Peyer's patch (tissue), 4 donors: ENCODE data around the gene GDF11. TPM values are rescaled to one million over a fixed set of nuclear protein-coding genes. Genes with fewer than 3 reads are reported as not detected.
A peak's percentile ranks its signal among the peaks of the same experiment; 100 is the strongest.

Experiments
- DNase-seq, 3 donors: peaks; one replicate each; pipeline ENCODE4 v3.0.0-alpha.2; 2017 to 2019
- H3K27ac ChIP-seq, 4 donors: fragments of 200-600 bp; sonication (generic); one replicate each; pipeline ENCODE4 v1.5.1; 2016 to 2019
- H3K27me3 ChIP-seq, 2 donors: fragments of 200-600 bp; sonication (generic); one replicate each; pipeline ENCODE4 v1.5.1; 2019
- H3K36me3 ChIP-seq, 3 donors: fragments of 200-600 bp; sonication (generic); one replicate each; pipeline ENCODE4 v1.5.1; 2016 to 2019
- H3K4me1 ChIP-seq, 4 donors: fragments of 200-600 bp; sonication (generic); one replicate each; pipeline ENCODE4 v1.5.1; 2016 to 2019
- H3K4me3 ChIP-seq, 4 donors: fragments of 200-600 bp; sonication (generic); 1 replicate in 3 of 4; 2 replicates in 1 of 4; pipeline ENCODE4 v1.5.1; 2016 to 2019; ENCODE audit warnings: mild to moderate bottlenecking in 1 of 4
- H3K9me3 ChIP-seq, 4 donors: fragments of 200-600 bp; sonication (generic); one replicate each; pipeline ENCODE4 v1.5.1; 2016 to 2019; ENCODE audit warnings: mild to moderate bottlenecking in 1 of 4
- POLR2A ChIP-seq, 2 donors: fragments of 450-650 bp; IDR thresholded peaks; one replicate each; pipeline ENCODE4 v1.5.1; 2017; ENCODE audit warnings: antibody characterized with exemption in 2 of 2, mild to moderate bottlenecking in 2 of 2, moderate library complexity in 2 of 2
- total RNA-seq, 4 donors: library from RNA; depleted of rRNA; stranded (reverse); fragments of >200 nt; gene quantifications; one replicate each; pipeline ENCODE4 v1.1.0, GENCODE V29; 2016
- TF ChIP-seq, protein P1 (sequence below), 6 experiments: fragments of 450-650 bp in 4 of 6; fragments of 200-600 bp in 2 of 6; sonication (generic) in 1 of 6; IDR thresholded peaks; one replicate each; pipeline ENCODE4 v1.5.1; 2017 to 2019; ENCODE audit warnings: antibody characterized with exemption in 6 of 6, mild to moderate bottlenecking in 3 of 6, moderate library complexity in 1 of 6

Gene GDF11
- total RNA-seq, 4 donors from 2014 or later: 0.35 to 14.9 (median 1.1) TPM

DNA sequence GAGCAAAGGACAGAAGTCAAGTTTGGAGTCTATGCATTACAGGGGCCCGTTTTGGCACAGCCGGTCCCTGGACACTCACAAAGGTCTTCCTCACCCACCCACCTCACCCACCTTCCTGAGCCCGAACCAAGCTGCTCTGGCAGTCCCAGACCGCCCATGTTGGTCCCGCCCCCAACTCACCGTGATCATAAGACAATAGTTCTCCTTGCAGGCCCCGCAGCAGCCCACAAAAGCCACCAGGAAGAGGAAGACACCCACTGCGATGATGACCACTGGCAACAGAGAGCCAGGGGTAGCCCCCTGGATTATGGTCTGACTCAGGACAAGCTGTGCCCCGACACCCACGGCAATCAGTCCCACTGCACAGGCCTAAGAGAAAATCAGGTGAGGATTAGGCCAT, 16.0 kb upstream of the GDF11 start:
- no peak for TF ChIP-seq POLR2A (IDR thresholded peaks at IDR 0.05)
- TF ChIP-seq, protein P1, sequence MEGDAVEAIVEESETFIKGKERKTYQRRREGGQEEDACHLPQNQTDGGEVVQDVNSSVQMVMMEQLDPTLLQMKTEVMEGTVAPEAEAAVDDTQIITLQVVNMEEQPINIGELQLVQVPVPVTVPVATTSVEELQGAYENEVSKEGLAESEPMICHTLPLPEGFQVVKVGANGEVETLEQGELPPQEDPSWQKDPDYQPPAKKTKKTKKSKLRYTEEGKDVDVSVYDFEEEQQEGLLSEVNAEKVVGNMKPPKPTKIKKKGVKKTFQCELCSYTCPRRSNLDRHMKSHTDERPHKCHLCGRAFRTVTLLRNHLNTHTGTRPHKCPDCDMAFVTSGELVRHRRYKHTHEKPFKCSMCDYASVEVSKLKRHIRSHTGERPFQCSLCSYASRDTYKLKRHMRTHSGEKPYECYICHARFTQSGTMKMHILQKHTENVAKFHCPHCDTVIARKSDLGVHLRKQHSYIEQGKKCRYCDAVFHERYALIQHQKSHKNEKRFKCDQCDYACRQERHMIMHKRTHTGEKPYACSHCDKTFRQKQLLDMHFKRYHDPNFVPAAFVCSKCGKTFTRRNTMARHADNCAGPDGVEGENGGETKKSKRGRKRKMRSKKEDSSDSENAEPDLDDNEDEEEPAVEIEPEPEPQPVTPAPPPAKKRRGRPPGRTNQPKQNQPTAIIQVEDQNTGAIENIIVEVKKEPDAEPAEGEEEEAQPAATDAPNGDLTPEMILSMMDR (IDR thresholded peaks at IDR 0.05): no peak
- peak in 1 of 3 donors; percentile 50 for DNase-seq
- H3K9me3 ChIP-seq: no peaks in the 10 kb centered on the region
- peaks cover 0 to 38% (median 0%) of the 10 kb centered on the region in 3 donors for H3K36me3 ChIP-seq
- H3K27me3 ChIP-seq: no peaks in the 10 kb centered on the region
- peak overlapping the region; percentile 94 to 99 (median 98) for H3K27ac ChIP-seq
- H3K4me3 ChIP-seq: peak overlapping the region in 3 of 4 donors; percentile 89 to 95 (median 93)
- peaks cover 3 to 61% (median 18%) of the 10 kb centered on the region in 4 donors for H3K4me1 ChIP-seq

DNA sequence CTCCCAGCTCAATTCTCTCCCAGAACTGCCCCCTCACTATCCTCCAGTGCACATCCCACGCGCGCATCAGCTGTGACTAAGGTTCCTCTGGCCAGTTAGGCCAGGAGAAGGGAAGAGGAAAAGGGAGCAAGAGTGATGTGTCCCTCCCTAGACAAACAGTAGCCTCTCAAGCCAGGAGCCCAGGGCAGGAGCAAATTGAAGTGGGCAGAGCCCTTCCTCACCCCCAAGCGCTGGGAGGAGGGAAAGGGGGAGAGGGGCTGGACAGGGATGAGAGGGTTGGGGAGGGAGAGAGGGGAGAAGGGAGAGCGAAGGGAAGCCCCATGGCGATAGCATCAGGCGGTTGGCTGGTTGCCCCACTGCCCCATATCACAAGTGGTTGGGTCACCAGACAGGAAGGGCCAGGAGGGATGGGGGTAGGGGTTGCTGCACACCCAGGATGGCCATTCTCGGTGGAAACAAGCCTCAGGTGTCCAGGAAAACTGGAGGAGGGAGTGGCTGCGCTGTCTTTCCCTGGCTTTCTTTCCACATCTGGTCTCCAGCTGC, 15.2 kb upstream of the GDF11 start:
- no peaks in the 10 kb centered on the region for H3K9me3 ChIP-seq
- H3K36me3 ChIP-seq: peaks cover 0 to 38% (median 0%) of the 10 kb centered on the region in 3 donors
- peaks cover 3 to 56% (median 18%) of the 10 kb centered on the region in 4 donors for H3K4me1 ChIP-seq
- H3K27me3 ChIP-seq: no peaks in the 10 kb centered on the region
- TF ChIP-seq, protein P1 (IDR thresholded peaks at IDR 0.05): peak in 1 of 6 experiments; percentile 4
- TF ChIP-seq POLR2A (IDR thresholded peaks at IDR 0.05): no peak
- H3K4me3 ChIP-seq: peak overlapping the region; percentile 89 to 96 (median 94)
- peak in 1 of 3 donors; percentile 70 for DNase-seq
- peak overlapping the region; percentile 94 to 99 (median 98) for H3K27ac ChIP-seq

GRCh38 chr12:55728186-55728938, 14.6 kb upstream of the GDF11 start:
- H3K27ac ChIP-seq: peak overlapping the region; percentile 94 to 99 (median 98)
- peak overlapping the region; percentile 89 to 96 (median 94) for H3K4me3 ChIP-seq
- peaks cover 3 to 56% (median 18%) of the 10 kb centered on the region in 4 donors for H3K4me1 ChIP-seq

DNA sequence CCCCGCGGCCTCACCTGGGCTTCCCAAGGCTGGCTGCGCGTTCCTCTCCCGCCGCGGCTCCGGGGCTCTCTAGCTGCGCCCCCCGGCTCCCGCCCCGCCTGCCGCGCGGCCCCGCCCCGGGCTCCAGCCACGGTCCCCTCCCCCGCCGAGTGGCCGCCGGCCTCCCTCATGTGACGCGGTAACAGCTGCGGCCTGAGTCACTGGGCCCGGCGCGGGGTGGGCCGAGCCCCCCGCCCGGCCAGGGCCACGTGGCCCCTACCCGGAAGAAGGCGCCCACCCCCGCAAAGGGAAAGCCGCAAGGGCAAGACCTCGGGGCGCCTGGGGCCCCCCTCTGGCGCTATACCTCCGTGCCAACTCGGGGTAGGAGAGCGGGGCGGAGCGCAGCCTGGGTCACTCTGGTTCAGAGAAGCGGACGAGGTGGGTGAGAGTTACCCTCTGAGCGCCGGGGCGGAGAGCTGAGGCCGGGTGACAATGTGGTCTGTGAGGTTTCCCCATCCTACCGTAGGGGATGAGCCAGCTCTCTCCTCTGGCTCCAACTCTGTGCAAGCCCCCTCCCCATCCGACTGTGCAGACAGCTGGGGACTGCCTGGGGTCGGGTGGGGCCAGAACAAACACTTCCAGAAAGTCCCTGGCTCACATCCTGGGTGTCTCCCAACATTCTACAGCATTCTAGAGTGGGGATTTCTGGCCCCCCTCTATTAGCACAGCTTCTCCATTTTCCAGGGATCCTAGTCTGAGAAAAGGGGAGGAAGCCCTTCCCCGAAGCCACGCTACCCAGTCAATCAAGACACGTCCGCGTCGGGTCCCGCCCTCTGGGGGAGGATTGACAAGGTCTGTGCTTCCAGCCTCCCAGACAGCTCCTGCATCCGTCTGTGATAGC, 13.7 kb upstream of the GDF11 start, which contains the start of gene CD63:
Gene CD63 (minus strand): TSS at position 71 of the 880 bp plus-strand sequence. CDS start 668 bp downstream, outside the sequence.
- no peaks in the 10 kb centered on the region for H3K27me3 ChIP-seq
- peak; percentile 83 to 94 (median 92) for DNase-seq
- no peaks in the 10 kb centered on the region for H3K9me3 ChIP-seq
- H3K4me1 ChIP-seq: peaks cover 3 to 49% (median 18%) of the 10 kb centered on the region in 4 donors
- H3K27ac ChIP-seq: peak within 1 kb of the TSS; percentile 94 to 99 (median 98)
- TF ChIP-seq POLR2A (IDR thresholded peaks at IDR 0.05): peak; percentile 46 to 76
- TF ChIP-seq, protein P1 (IDR thresholded peaks at IDR 0.05): no peak
- peaks cover 0 to 28% (median 0%) of the 10 kb centered on the region in 3 donors for H3K36me3 ChIP-seq
- peak within 1 kb of the TSS; percentile 89 to 96 (median 94) for H3K4me3 ChIP-seq

More at GRCh38 chr12:55728186-55728938, 14.6 kb upstream of the GDF11 start:
- no peak for TF ChIP-seq POLR2A (IDR thresholded peaks at IDR 0.05)
- TF ChIP-seq, protein P1 (IDR thresholded peaks at IDR 0.05): no peak
- peak; percentile 60 to 83 (median 83) for DNase-seq
- Histone ChIP-seq H3K9me3 (no peaks in the 10 kb centered on the region), H3K27me3 (no peaks in the 10 kb centered on the region), H3K36me3 (peaks cover 0 to 34% (median 0%) of the 10 kb centered on the region in 3 donors)
